IMR-90 (cell line): ENCODE measurements around the gene EXOC8. TPM values are rescaled to one million over a fixed set of nuclear protein-coding genes. Genes with fewer than 3 reads are reported as not detected.

Source experiments
- BHLHE40 ChIP-seq: fragments of 150-350 bp; IDR thresholded peaks from 2 replicates; pipeline ENCODE4 v1.6.1; 2016; ENCODE audit warnings: mild to moderate bottlenecking, low read depth, low read length
- CEBPB ChIP-seq: IDR thresholded peaks from 2 replicates; pipeline ENCODE4 v1.6.1; 2012; ENCODE audit warnings: low read depth, low read length, improper control_type of control experiment
- FOS ChIP-seq: fragments of 150-350 bp; IDR thresholded peaks from 2 replicates; pipeline ENCODE4 v1.6.1; 2016; ENCODE audit warnings: low read depth, low read length
- MXI1 ChIP-seq: IDR thresholded peaks from 2 replicates; pipeline ENCODE4 v1.6.1; 2012; ENCODE audit warnings: low read depth, mild to moderate bottlenecking, low read length, moderate library complexity, borderline replicate concordance
- POLR2A ChIP-seq: IDR thresholded peaks from 2 replicates; pipeline ENCODE4 v1.6.1; 2012; ENCODE audit warnings: mild to moderate bottlenecking, low read depth, low read length
- RAD21 ChIP-seq: IDR thresholded peaks from 2 replicates; pipeline ENCODE4 v1.6.1; 2012; ENCODE audit warnings: low read length, improper control_type of control experiment
- RFX5 ChIP-seq: IDR thresholded peaks from 2 replicates; pipeline ENCODE4 v1.8.0; 2012; ENCODE audit warnings: low read depth, mild to moderate bottlenecking, low read length, moderate library complexity
- USF2 ChIP-seq: fragments of 150-350 bp; IDR thresholded peaks from 2 replicates; pipeline ENCODE4 v1.6.1; 2017; ENCODE audit warnings: mild to moderate bottlenecking, antibody characterized with exemption, low read length, low read depth
- polyA plus RNA-seq, 3 experiments: library from polyadenylated mRNA; depleted of rRNA; stranded (reverse); fragments of >200 nt; gene quantifications; 2 replicates each; pipeline ENCODE4 v1.2.3, GENCODE V29; 2012; ENCODE audit warnings: low replicate concordance in 1 of 3
- total RNA-seq: library from RNA; depleted of rRNA; stranded (reverse); fragments of >200 nt; gene quantifications from 2 replicates; pipeline ENCODE4 v1.2.3, GENCODE V29; 2012

Gene EXOC8
- total and polyA plus RNA-seq, 2 of the 4 experiments (the other 2 are of a cell fraction) = 2.6 to 11.5 TPM

DNA sequence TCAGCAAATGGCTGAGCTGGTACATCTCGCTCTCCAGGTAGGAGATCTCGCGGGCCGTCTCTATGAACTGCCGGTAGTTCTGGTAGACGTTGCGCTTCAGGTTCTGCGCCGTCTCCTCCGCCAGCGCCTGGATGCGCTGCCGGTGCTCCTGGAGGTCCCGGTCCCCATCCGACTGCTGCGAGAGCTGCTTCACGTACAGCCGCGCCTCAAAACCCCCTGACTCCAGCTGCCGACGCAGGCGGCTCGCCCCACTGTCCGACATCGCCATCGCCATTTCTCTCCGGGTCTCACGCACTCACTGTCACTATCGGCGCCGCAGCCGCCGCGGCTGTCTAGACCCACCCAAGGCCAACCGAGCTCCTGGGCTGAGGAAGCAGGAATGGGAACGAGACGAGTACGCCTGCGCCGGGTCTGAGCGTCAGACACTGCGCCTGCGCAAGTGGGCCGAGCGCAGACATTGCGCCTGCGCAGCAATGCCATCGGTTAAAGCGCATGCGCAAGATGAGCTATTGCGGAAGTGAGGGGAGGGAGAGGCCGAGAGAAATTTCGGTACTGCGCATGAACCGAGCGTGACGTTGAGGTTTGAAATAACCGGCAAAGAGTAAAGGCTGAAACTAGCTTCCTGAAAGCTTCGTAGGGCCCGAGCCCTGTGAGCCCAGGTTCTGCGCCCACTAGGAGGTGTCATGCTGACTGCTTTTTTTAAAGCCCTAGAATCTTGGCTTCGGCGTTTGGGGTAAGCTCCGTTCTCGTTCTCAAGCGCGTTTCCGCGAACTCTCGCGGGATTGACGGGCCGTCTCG is at the start of gene EXOC8 (continued):
- TF ChIP-seq USF2 = no peak
- TF ChIP-seq POLR2A = peak; percentile 91
- no peak for TF ChIP-seq FOS
- 0 out of 2 replicates have a peak, but pooled peaks have one; percentile 7 for TF ChIP-seq RAD21
- TF ChIP-seq MXI1 = peak; percentile 56; the same call in 1 of the 2 replicates
- no peak for TF ChIP-seq RFX5
- no peak for TF ChIP-seq BHLHE40
- TF ChIP-seq CEBPB = peak; percentile 71
